ENCODE measurements around the gene AXIN2. TPM values are rescaled to one million over a fixed set of nuclear protein-coding genes. Genes with fewer than 3 reads are reported as not detected.

AXIN2 gene
- total RNA-seq, 1 donor from 2014 or later = 3.7 TPM

GRCh38 chr17:65482201-65482600, 79.2 kb downstream of the AXIN2 start:
- Mint-ChIP-seq H3K36me3 (ENCODE audit: low read depth) (no peaks in the 10 kb centered on the region), H3K27me3 (ENCODE audit: low read depth) (peaks cover 6% of the 10 kb centered on the region)

GRCh38 chr17:65479282-65479681, 82.2 kb downstream of the AXIN2 start:
- DNase-seq (ENCODE audit: low spot score) = no peak
- Mint-ChIP-seq H3K27me3 (ENCODE audit: low read depth) (peaks cover 10% of the 10 kb centered on the region), H3K36me3 (ENCODE audit: low read depth) (no peaks in the 10 kb centered on the region), H3K4me1 (ENCODE audit: low read depth) (no peaks in the 10 kb centered on the region), H3K9me3 (ENCODE audit: low read depth) (no peaks in the 10 kb centered on the region), H3K27ac (ENCODE audit: unreplicated experiment) (no peak overlapping the region), H3K4me3 (ENCODE audit: unreplicated experiment) (no peak overlapping the region)
- no peak for TF ChIP-seq CTCF (IDR thresholded peaks at IDR 0.05)

More at GRCh38 chr17:65482201-65482600, 79.2 kb downstream of the AXIN2 start:
- Mint-ChIP-seq H3K27ac (ENCODE audit: unreplicated experiment) (no peak overlapping the region), H3K4me1 (ENCODE audit: low read depth) (peaks cover 8% of the 10 kb centered on the region), H3K9me3 (ENCODE audit: low read depth) (no peaks in the 10 kb centered on the region), H3K4me3 (ENCODE audit: unreplicated experiment) (no peak overlapping the region)
- TF ChIP-seq CTCF (IDR thresholded peaks at IDR 0.05) = no peak
- DNase-seq (ENCODE audit: low spot score) = no peak

Measured in chondrocyte (in vitro differentiated cells).